Measurements from ENCODE around the gene CHN2. TPM values are rescaled to one million over a fixed set of nuclear protein-coding genes. Genes with fewer than 3 reads are reported as not detected.
A peak's percentile ranks its signal among the peaks of the same experiment; 100 is the strongest.

CHN2 gene
- total RNA-seq, 2 experiments from 2014 or later, result 2.1 to 3.5 TPM

GRCh38 chr7:29342761-29343160, 148.2 kb downstream of the CHN2 start:
- Histone ChIP-seq H3K27ac (ENCODE audit: low read depth in 1 of 2, low read length in 2 of 2) (no peak overlapping the region), H3K9me3 (ENCODE audit: control insufficient read depth in 1 of 2, insufficient read depth in 1 of 2, low read length in 2 of 2) (no peaks in the 10 kb centered on the region), H3K4me3 (ENCODE audit: low read length) (no peak overlapping the region), H3K36me3 (ENCODE audit: insufficient read depth, low read length) (no peaks in the 10 kb centered on the region), H3K4me1 (ENCODE audit: insufficient read depth, low read length) (peaks cover 7% of the 10 kb centered on the region), H3K27me3 (ENCODE audit: control insufficient read depth in 1 of 2, insufficient read depth in 2 of 2, low read length in 2 of 2) (no peaks in the 10 kb centered on the region)
- Mint-ChIP-seq H3K36me3 (ENCODE audit: low read depth) (no peaks in the 10 kb centered on the region), H3K9me3 (no peaks in the 10 kb centered on the region), H3K4me3 (no peak overlapping the region), H3K27me3 (no peaks in the 10 kb centered on the region), H3K27ac (no peak overlapping the region), H3K4me1 (ENCODE audit: low read depth) (peaks cover 16% of the 10 kb centered on the region)
- ChIA-PET CTCF (no interaction called here), POLR2A (interaction anchor here (1.2 kb wide), 1 partner anchor 9 kb away, joined by 3 read pairs; no protein-coding TSS in a partner anchor)
- intact Hi-C loops (cut with DNase I, micrococcal nuclease), result no loop called here
- no peak for DNase-seq
- ATAC-seq (ENCODE audit: poor library complexity), result no peak
- TF ChIP-seq CTCF (IDR thresholded peaks at IDR 0.05), result no peak

DNA sequence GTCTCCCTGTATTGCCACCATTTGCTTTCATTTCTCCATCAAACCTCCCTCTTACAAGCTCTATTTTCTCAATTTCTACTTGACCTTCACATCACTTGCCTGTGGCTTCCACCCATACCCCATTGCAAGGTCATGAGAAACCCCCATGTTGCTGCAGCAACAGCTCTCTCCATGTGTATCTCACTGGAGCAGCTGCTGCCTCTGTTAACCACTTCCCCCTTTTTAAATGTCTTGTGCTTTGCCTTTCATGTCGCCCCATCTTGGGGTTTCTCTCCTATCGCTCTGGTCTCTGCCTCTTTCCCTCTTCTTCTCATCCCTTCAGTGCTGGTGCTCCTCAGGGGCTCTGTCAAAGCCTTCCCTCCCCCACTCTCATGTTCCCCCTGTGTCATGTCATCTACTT, 148.8 kb downstream of the CHN2 start:
- no peaks in the 10 kb centered on the region for H3K9me3 Mint-ChIP-seq
- H3K36me3 Mint-ChIP-seq (ENCODE audit: low read depth), result no peaks in the 10 kb centered on the region
- peaks cover 9% of the 10 kb centered on the region for H3K4me1 Mint-ChIP-seq (ENCODE audit: low read depth)
- Histone ChIP-seq H3K9me3 (ENCODE audit: control insufficient read depth in 1 of 2, insufficient read depth in 1 of 2, low read length in 2 of 2) (no peaks in the 10 kb centered on the region), H3K4me3 (ENCODE audit: low read length) (no peak overlapping the region), H3K4me1 (ENCODE audit: insufficient read depth, low read length) (peaks cover 6% of the 10 kb centered on the region), H3K27me3 (ENCODE audit: control insufficient read depth in 1 of 2, insufficient read depth in 2 of 2, low read length in 2 of 2) (no peaks in the 10 kb centered on the region), H3K36me3 (ENCODE audit: insufficient read depth, low read length) (no peaks in the 10 kb centered on the region), H3K27ac (ENCODE audit: low read depth in 1 of 2, low read length in 2 of 2) (no peak overlapping the region)
- intact Hi-C loops (cut with DNase I, micrococcal nuclease), result no loop called here
- no peak for TF ChIP-seq CTCF (IDR thresholded peaks at IDR 0.05)
- CTCF ChIA-PET, result no interaction called here
- POLR2A ChIA-PET, result interaction anchor here (1.2 kb wide), 1 partner anchor 8 kb away, joined by 3 read pairs; no protein-coding TSS in a partner anchor
- H3K27me3 Mint-ChIP-seq, result no peaks in the 10 kb centered on the region
- ATAC-seq (ENCODE audit: poor library complexity) (peak; percentile 44), DNase-seq (peak in 3 of 14 experiments; percentile 15 to 28 (median 15))
- no peak overlapping the region for H3K27ac Mint-ChIP-seq
- H3K4me3 Mint-ChIP-seq, result no peak overlapping the region

GRCh38 chr7:29344334-29344978, 149.9 kb downstream of the CHN2 start:
- POLR2A ChIA-PET, result no interaction called here
- no peaks in the 10 kb centered on the region for H3K9me3 ChIP-seq (ENCODE audit: control insufficient read depth in 1 of 2, insufficient read depth in 1 of 2, low read length in 2 of 2)
- H3K4me1 ChIP-seq (ENCODE audit: insufficient read depth, low read length), result peaks cover 6% of the 10 kb centered on the region
- no peak overlapping the region for H3K27ac ChIP-seq (ENCODE audit: low read depth in 1 of 2, low read length in 2 of 2)
- Mint-ChIP-seq H3K4me3 (no peak overlapping the region), H3K4me1 (ENCODE audit: low read depth) (no peaks in the 10 kb centered on the region), H3K9me3 (no peaks in the 10 kb centered on the region), H3K36me3 (ENCODE audit: low read depth) (no peaks in the 10 kb centered on the region), H3K27ac (no peak overlapping the region), H3K27me3 (no peaks in the 10 kb centered on the region)
- H3K4me3 ChIP-seq (ENCODE audit: low read length), result no peak overlapping the region
- no peaks in the 10 kb centered on the region for H3K27me3 ChIP-seq (ENCODE audit: control insufficient read depth in 1 of 2, insufficient read depth in 2 of 2, low read length in 2 of 2)
- ATAC-seq (ENCODE audit: poor library complexity) (no peak), DNase-seq (no peak)
- no peak for TF ChIP-seq CTCF (IDR thresholded peaks at IDR 0.05)
- intact Hi-C loops (cut with DNase I, micrococcal nuclease), result no loop called here
- CTCF ChIA-PET, result no interaction called here
- H3K36me3 ChIP-seq (ENCODE audit: insufficient read depth, low read length), result no peaks in the 10 kb centered on the region

Measured in CD4-positive, alpha-beta T cell (primary cell).